KMS-11 (cell line): ENCODE data around the gene ASIC4.

Experiments
- H2AFZ ChIP-seq: fragments of 200-600 bp; sonication (generic); 2 replicates; pipeline ENCODE4 v1.6.1; 2016; ENCODE audit warnings: antibody characterized with exemption, mixed run types, low read depth
- H3K27ac ChIP-seq: fragments of 200-600 bp; sonication (generic); 2 replicates; pipeline ENCODE4 v1.6.1; 2016; ENCODE audit warnings: mild to moderate bottlenecking, mixed run types
- H3K27me3 ChIP-seq: fragments of 200-600 bp; sonication (generic); 2 replicates; pipeline ENCODE4 v1.6.1; 2017; ENCODE audit warnings: mild to moderate bottlenecking, low read depth, mixed run types, moderate library complexity; ENCODE audit not compliant: insufficient read depth
- H3K36me3 ChIP-seq: fragments of 200-600 bp; sonication (generic); 2 replicates; pipeline ENCODE4 v1.6.1; 2017; ENCODE audit warnings: mild to moderate bottlenecking, mixed run types; ENCODE audit not compliant: insufficient read depth
- H3K4me1 ChIP-seq: fragments of 200-600 bp; sonication (generic); 2 replicates; pipeline ENCODE4 v1.6.1; 2016; ENCODE audit warnings: mild to moderate bottlenecking, low read depth, mixed run types; ENCODE audit not compliant: poor library complexity, severe bottlenecking
- H3K4me2 ChIP-seq: fragments of 200-600 bp; sonication (generic); 2 replicates; pipeline ENCODE4 v1.7.0; 2016; ENCODE audit warnings: mild to moderate bottlenecking, mixed run types
- H3K4me3 ChIP-seq: fragments of 200-600 bp; sonication (generic); IDR thresholded peaks from 2 replicates; pipeline ENCODE4 v1.6.1; 2017; ENCODE audit warnings: low read depth, low read length, mixed read lengths; ENCODE audit not compliant: insufficient read depth
- H3K79me2 ChIP-seq: fragments of 200-600 bp; sonication (generic); 2 replicates; pipeline ENCODE4 v1.6.1; 2016; ENCODE audit warnings: low read depth, mixed run types; ENCODE audit not compliant: insufficient read depth
- H3K9ac ChIP-seq: fragments of 200-600 bp; sonication (generic); 2 replicates; pipeline ENCODE4 v1.6.1; 2016; ENCODE audit warnings: mild to moderate bottlenecking, mixed run types
- H4K20me1 ChIP-seq: fragments of 200-600 bp; sonication (generic); 2 replicates; pipeline ENCODE4 v1.6.1; 2016; ENCODE audit warnings: mild to moderate bottlenecking, mixed run types; ENCODE audit not compliant: insufficient read depth
- TF ChIP-seq, protein P1 (sequence below): fragments of 200-600 bp; sonication (generic); conservative IDR thresholded peaks from 2 replicates; pipeline ENCODE4 v1.6.1; 2017; ENCODE audit warnings: low read depth, mild to moderate bottlenecking, antibody characterized with exemption, low read length, moderate library complexity, mixed read lengths

The ASIC4 gene

DNA sequence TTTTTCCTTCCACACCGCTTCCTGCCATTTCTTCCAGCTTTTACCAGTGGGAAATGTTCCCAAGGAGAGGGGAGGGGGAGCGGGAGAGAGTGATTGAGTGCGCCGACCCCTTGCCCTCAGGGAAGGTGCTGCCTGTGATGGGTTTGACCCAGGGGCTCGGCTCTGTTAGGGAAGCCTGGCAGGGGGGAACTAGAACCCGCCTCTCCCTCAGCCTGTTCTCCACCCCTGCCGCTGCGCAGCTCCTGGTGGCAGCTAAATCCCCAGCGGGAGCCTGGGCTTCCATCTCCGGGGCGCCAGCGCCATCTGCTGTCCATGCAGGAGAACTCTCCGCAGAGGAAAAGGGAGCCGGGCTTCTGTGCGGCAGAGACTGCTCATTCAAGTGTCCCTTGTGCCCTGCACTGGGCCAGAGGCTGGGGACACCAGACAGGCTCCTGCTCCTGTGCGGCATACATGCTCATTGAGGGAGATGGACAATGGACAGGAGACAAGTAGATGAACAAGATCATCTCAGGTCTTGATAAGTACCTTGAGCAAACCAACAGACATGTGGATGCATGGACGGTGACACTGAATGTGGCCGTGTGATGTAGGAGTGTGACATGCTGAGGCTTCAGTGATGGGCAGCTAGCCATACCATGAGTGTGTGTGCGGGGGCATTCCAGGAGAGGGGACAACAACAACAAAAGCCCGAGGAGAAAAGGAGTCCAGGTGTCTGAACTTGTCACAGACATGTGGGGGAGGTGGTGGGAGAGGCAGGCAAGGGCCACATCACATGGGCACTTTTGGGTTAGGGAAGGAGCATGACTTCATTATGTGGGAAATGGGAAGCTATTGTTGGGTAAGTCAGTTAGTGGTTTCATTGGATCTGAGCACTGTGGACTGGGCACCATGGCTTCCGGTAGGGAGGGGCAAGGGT lies 16.0 kb downstream of the ASIC4 start:
- Histone ChIP-seq H3K36me3 (no peaks in the 10 kb centered on the region), H3K4me2 (no peak overlapping the region), H3K79me2 (no peaks in the 10 kb centered on the region), H3K27ac (no peak overlapping the region), H2AFZ (no peak overlapping the region), H4K20me1 (no peaks in the 10 kb centered on the region), H3K27me3 (peaks cover 75% of the 10 kb centered on the region), H3K4me3 (no peak overlapping the region), H3K4me1 (peaks cover 8% of the 10 kb centered on the region), H3K9ac (no peak overlapping the region)
- TF ChIP-seq, protein P1, sequence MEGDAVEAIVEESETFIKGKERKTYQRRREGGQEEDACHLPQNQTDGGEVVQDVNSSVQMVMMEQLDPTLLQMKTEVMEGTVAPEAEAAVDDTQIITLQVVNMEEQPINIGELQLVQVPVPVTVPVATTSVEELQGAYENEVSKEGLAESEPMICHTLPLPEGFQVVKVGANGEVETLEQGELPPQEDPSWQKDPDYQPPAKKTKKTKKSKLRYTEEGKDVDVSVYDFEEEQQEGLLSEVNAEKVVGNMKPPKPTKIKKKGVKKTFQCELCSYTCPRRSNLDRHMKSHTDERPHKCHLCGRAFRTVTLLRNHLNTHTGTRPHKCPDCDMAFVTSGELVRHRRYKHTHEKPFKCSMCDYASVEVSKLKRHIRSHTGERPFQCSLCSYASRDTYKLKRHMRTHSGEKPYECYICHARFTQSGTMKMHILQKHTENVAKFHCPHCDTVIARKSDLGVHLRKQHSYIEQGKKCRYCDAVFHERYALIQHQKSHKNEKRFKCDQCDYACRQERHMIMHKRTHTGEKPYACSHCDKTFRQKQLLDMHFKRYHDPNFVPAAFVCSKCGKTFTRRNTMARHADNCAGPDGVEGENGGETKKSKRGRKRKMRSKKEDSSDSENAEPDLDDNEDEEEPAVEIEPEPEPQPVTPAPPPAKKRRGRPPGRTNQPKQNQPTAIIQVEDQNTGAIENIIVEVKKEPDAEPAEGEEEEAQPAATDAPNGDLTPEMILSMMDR, result peak; percentile 90

DNA sequence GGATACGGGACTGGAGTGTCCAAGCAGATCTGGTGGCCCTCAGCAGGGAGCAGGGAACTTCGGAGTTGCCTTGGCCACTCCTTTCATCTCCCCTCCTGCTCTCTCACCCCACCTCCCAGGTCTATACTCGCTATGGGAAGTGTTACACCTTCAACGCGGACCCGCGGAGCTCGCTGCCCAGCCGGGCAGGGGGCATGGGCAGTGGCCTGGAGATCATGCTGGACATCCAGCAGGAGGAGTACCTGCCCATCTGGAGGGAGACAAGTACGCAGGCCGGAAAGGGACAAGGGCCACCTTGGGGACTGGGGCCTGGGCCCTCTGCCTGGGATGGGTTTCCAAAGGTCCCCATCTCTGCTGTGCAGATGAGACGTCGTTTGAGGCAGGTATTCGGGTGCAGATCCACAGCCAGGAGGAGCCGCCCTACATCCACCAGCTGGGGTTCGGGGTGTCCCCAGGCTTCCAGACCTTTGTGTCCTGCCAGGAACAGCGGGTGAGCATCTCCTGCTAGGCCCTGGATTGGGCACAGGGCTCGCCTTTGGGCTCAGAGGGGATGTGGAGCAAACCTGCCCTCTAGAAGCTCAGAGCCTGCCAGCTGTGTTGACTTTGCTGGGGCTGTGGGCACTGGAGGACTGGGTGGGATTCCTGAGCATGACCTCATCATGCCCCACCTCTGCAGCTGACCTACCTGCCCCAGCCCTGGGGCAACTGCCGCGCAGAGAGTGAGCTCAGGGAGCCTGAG lies 17.5 kb downstream of the ASIC4 start:
- H3K27ac ChIP-seq, result no peak overlapping the region
- no peak overlapping the region for H3K9ac ChIP-seq
- no peaks in the 10 kb centered on the region for H3K36me3 ChIP-seq
- TF ChIP-seq, protein P1, result no peak
- H3K4me2 ChIP-seq, result no peak overlapping the region
- H2AFZ ChIP-seq, result no peak overlapping the region
- H3K4me3 ChIP-seq, result no peak overlapping the region
- peaks cover 8% of the 10 kb centered on the region for H3K4me1 ChIP-seq
- no peaks in the 10 kb centered on the region for H4K20me1 ChIP-seq
- H3K79me2 ChIP-seq, result no peaks in the 10 kb centered on the region
- H3K27me3 ChIP-seq, result peaks cover 61% of the 10 kb centered on the region

DNA sequence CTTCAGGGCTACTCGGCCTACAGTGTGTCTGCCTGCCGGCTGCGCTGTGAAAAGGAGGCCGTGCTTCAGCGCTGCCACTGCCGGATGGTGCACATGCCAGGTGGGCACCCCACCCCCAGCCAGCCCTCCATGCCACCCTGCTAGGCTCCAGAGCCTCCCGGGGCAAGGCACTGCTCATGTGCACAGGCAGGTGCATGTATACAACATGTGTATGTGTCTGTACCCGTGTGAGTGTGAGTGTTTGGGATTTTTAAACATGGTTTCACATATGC lies 18.0 kb downstream of the ASIC4 start:
- H3K27me3 ChIP-seq, result peaks cover 56% of the 10 kb centered on the region
- H3K4me3 ChIP-seq, result no peak overlapping the region
- no peak overlapping the region for H2AFZ ChIP-seq
- peaks cover 8% of the 10 kb centered on the region for H3K4me1 ChIP-seq
- TF ChIP-seq, protein P1, result no peak
- H4K20me1 ChIP-seq, result no peaks in the 10 kb centered on the region
- H3K27ac ChIP-seq, result no peak overlapping the region
- H3K4me2 ChIP-seq, result no peak overlapping the region
- no peaks in the 10 kb centered on the region for H3K36me3 ChIP-seq
- H3K79me2 ChIP-seq, result no peaks in the 10 kb centered on the region
- H3K9ac ChIP-seq, result no peak overlapping the region

DNA sequence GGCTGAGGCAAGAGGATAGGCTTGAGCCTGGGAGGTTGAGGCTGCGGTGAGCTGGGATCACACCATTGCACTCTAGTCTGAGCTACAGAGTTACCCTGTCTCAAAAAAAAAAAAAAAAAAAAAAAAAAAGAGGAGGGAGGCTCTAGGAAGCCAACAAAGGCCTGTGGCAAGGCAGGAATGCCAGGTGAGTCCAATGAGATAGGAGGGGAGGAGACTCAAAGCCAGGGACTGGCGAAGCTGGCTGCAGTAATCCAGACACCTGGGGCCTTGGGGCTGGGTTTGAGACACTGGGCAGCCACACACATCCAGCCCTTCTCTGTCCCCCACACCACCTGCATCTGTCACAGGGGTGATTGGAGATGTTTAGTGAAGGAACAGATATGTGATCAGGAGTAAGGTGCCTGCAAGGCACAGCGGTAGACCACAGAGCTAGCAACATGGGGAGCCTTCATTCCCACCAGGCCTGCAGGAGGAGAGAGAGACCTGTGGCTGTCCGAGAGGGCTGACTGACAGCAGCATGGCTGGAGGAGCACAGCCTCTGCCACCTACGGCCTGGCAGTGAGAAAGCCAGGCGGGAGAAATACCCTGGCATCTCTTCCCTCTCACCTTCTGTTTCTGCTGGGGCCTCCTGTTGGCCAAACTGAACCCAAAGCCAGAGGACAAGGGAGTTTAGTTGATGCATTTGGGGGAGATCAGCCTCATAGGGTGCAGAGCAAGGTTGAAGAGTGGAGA lies 19.8 kb downstream of the ASIC4 start:
- Histone ChIP-seq H2AFZ (no peak overlapping the region), H3K4me1 (no peaks in the 10 kb centered on the region), H3K4me3 (no peak overlapping the region), H3K4me2 (no peak overlapping the region), H3K27ac (no peak overlapping the region), H4K20me1 (no peaks in the 10 kb centered on the region), H3K27me3 (peaks cover 38% of the 10 kb centered on the region), H3K36me3 (no peaks in the 10 kb centered on the region), H3K9ac (no peak overlapping the region), H3K79me2 (no peaks in the 10 kb centered on the region)
- TF ChIP-seq, protein P1, result no peak
